Measurements from ENCODE around the gene TMEM259. TPM values are rescaled to one million over a fixed set of nuclear protein-coding genes. Genes with fewer than 3 reads are reported as not detected.

The TMEM259 gene
- total RNA-seq (2014; rRNA removed; shearing (Covaris generic)): 236 and 253 TPM in 2 replicates

- DNase-seq (ENCODE audit: low spot score): peak; percentile 96
Observed at GRCh38 chr19:1020868-1021425, at the start of gene TMEM259. TSS of gene TMEM259 (minus strand) at chr19:1021123. CDS start at chr19:1020996, 127 bp downstream.

- no peak for DNase-seq (ENCODE audit: low spot score)
Observed at GRCh38 chr19:1070576-1070930, 49.6 kb upstream of the TMEM259 start.

GRCh38 chr19:1069009-1069779 lies 48.3 kb upstream of the TMEM259 start:
- DNase-seq (ENCODE audit: low spot score): peak; percentile 64

- no peak for DNase-seq (ENCODE audit: low spot score)
Observed at GRCh38 chr19:1068009-1069001, 47.4 kb upstream of the TMEM259 start.

- no peak for DNase-seq (ENCODE audit: low spot score)
Observed at GRCh38 chr19:1067341-1067957, 46.5 kb upstream of the TMEM259 start.

- no peak for DNase-seq (ENCODE audit: low spot score)
Observed at GRCh38 chr19:1066748-1067340, 45.9 kb upstream of the TMEM259 start, which contains the start of gene ARHGAP45. TSS of gene ARHGAP45 (plus strand) at chr19:1067167. CDS start at chr19:1067406, 239 bp downstream.

GRCh38 chr19:1066251-1066747 lies 45.4 kb upstream of the TMEM259 start:
- DNase-seq (ENCODE audit: low spot score): peak; percentile 36

- peak; percentile 76 for DNase-seq (ENCODE audit: low spot score)
Observed at GRCh38 chr19:1065606-1066109, 44.7 kb upstream of the TMEM259 start.

GRCh38 chr19:1064661-1065605 lies 44.0 kb upstream of the TMEM259 start:
- peak; percentile 76 for DNase-seq (ENCODE audit: low spot score)

GRCh38 chr19:1063909-1064660 lies 43.2 kb upstream of the TMEM259 start:
- peak; percentile 67 for DNase-seq (ENCODE audit: low spot score)

- DNase-seq (ENCODE audit: low spot score): peak; percentile 35
Observed at GRCh38 chr19:1063030-1063908, 42.3 kb upstream of the TMEM259 start.

GRCh38 chr19:1062387-1063029 lies 41.6 kb upstream of the TMEM259 start:
- DNase-seq (ENCODE audit: low spot score): no peak

GRCh38 chr19:1061987-1062386 lies 41.1 kb upstream of the TMEM259 start:
- no peak for DNase-seq (ENCODE audit: low spot score)

- DNase-seq (ENCODE audit: low spot score): no peak
Observed at GRCh38 chr19:1060689-1061088, 39.8 kb upstream of the TMEM259 start.

- no peak for DNase-seq (ENCODE audit: low spot score)
Observed at GRCh38 chr19:1058112-1058511, 37.2 kb upstream of the TMEM259 start.

- peak; percentile 32 for DNase-seq (ENCODE audit: low spot score)
Observed at GRCh38 chr19:1057176-1057855, 36.4 kb upstream of the TMEM259 start.
